ENCODE data around the gene FLT3. TPM values are rescaled to one million over a fixed set of nuclear protein-coding genes. Genes with fewer than 3 reads are reported as not detected.

FLT3 gene
- polyA plus RNA-seq, 2 of the 4 experiments (the other 2 are of a cell fraction): not detected

DNA sequence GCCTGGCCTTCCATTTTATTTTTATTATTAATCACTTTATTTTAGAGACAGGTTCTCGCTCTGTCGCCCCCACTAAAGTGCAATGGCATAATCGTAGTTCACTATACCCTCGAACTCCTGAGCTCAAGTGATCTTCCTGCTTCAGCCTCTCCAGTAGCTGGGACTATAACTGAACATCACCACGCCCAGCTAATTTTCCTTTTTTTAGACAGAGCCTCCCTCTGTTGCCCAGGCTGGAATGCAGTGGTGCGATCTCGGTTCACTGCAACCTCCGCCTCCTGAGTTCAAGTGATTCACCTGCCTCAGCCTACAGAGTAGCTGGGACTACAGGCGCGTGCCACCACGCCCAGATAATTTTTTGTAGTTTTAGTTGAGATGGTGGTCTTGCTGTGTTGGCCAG lies 31.3 kb upstream of the FLT3 start:
- no peak for TF ChIP-seq MYC (IDR thresholded peaks at IDR 0.05; ENCODE audit: borderline replicate concordance, low read length)
- TF ChIP-seq RARB (CRISPR knock-in tag; IDR thresholded peaks at IDR 0.05): no peak
- TF ChIP-seq SMC3 (IDR thresholded peaks at IDR 0.05): no peak
- TF ChIP-seq JUNB (IDR thresholded peaks at IDR 0.05): no peak
- no peak for TF ChIP-seq NFE2L2 (conservative IDR thresholded peaks at IDR 0.05; ENCODE audit: low read length)
- no peak for TF ChIP-seq CBX8 (IDR thresholded peaks at IDR 0.05)
- no peak for TF ChIP-seq HEYL (CRISPR knock-in tag; IDR thresholded peaks at IDR 0.05)
- TF ChIP-seq CHD2 (IDR thresholded peaks at IDR 0.05; ENCODE audit: low read length, partially characterized antibody): no peak
- no peak for TF ChIP-seq FOSB (CRISPR knock-in tag; IDR thresholded peaks at IDR 0.05)
- no peak for TF ChIP-seq HOXA7 (CRISPR knock-in tag; IDR thresholded peaks at IDR 0.05)
- no peak for TF ChIP-seq NPAS2 (CRISPR knock-in tag; IDR thresholded peaks at IDR 0.05; ENCODE audit: borderline replicate concordance)
- no peak for TF ChIP-seq GATA3 (IDR thresholded peaks at IDR 0.05; ENCODE audit: borderline replicate concordance)
- TF ChIP-seq TFCP2L1 (CRISPR knock-in tag; IDR thresholded peaks at IDR 0.05): no peak
- H3K4me3 ChIP-seq: no peak overlapping the region
- ChIA-PET POLR2A (no interaction called here), CTCF (no interaction called here)
- WGBS (ENCODE audit: missing lambda C conversion rate): 72% methylated on average over 8 of the region's 11 CpGs
- DNase-seq (ENCODE audit: low read depth in 1 of 2, low spot score in 1 of 2) (no peak), FAIRE-seq (no peak), ATAC-seq (no peak)
- H3K4me2 ChIP-seq: no peak overlapping the region
- no peak overlapping the region for H3K27ac ChIP-seq
- H3K9me3 ChIP-seq: no peaks in the 10 kb centered on the region
- H3K4me1 ChIP-seq: no peaks in the 10 kb centered on the region

DNA sequence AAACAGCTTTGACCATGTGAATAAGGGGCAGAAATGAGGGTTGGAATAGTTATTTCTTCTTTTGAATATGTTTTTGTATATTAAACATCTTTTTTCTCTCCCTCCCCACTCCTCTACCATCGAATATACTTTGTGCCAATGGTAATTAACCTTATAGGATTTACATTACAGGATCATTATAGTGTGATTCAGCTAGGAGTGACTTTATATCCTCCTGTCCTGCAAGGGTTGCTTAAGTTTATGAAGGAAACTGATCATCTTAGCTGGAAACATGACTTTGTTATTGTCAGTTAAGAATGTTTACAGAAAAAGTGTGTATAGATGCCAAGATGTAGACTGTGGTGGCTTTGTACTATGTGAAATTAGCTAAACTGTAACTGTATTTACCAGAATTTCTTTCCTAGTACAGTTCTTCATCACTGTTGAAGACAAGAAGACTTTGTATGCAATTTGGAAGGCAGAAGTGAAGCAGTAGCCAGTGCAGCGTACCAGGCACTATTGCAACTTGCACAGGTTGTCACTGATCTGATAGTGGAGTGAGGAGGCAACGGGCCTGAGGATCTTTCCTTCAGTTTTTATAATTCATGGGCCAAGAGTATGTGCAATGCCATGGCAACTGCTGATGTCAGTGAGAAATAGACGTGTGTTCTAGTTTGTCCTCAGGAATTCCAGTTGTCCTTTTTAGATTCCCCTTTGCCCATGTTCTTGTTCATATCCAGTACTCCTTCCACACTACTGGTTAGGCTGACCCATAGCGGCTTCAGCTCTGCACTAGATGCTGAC lies 29.7 kb upstream of the FLT3 start:
- ChIA-PET POLR2A (no interaction called here), CTCF (interaction anchor here (1.1 kb wide), 1 partner anchor 18 kb away, joined by 3 read pairs; no protein-coding TSS in a partner anchor)

DNA sequence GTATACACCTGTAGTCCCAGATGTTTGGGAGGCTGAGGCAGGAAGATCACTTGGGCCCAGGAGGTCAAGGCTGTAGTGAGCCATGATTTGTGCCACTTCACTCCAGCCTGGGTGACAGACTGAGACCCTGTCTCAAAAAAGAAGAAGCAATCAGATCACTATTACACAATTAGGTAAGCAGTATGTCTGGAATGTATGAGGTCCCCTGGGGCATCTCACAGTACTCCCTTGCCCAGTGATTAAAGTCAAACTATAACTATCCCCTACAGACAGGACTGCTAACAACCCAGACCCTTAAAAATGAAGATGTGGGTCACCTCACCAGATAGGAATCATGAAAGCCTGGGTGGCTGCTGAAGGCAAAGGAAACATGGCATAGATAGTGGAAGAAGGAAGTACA lies 28.6 kb upstream of the FLT3 start:
- ChIA-PET POLR2A (no interaction called here), CTCF (interaction anchor here (1.1 kb wide), 1 partner anchor 19 kb away, joined by 3 read pairs; no protein-coding TSS in a partner anchor)
- Histone ChIP-seq H3K4me1 (no peaks in the 10 kb centered on the region), H3K27ac (no peak overlapping the region), H3K9me3 (no peaks in the 10 kb centered on the region), H3K4me3 (no peak overlapping the region), H3K4me2 (no peak overlapping the region)
- no peak for FAIRE-seq
- no peak for DNase-seq (ENCODE audit: low read depth in 1 of 2, low spot score in 1 of 2)
- ATAC-seq: no peak
- TF ChIP-seq NPAS2 (CRISPR knock-in tag; IDR thresholded peaks at IDR 0.05; ENCODE audit: borderline replicate concordance) (no peak), HEYL (CRISPR knock-in tag; IDR thresholded peaks at IDR 0.05) (no peak), TFCP2L1 (CRISPR knock-in tag; IDR thresholded peaks at IDR 0.05) (no peak), ZFP36 (IDR thresholded peaks at IDR 0.05; ENCODE audit: borderline replicate concordance, partially characterized antibody) (no peak), POLR2AphosphoS2 (conservative IDR thresholded peaks at IDR 0.05; ENCODE audit: low read length) (no peak)

More for the DNA sequence above, 29.7 kb upstream of the FLT3 start:
- ATAC-seq: no peak
- H3K27ac ChIP-seq: no peak overlapping the region
- H3K4me2 ChIP-seq: no peak overlapping the region
- 41% methylated on average over 5 of the region's 5 CpGs for WGBS (ENCODE audit: missing lambda C conversion rate)
- no peak for DNase-seq (ENCODE audit: low read depth in 1 of 2, low spot score in 1 of 2)
- no peaks in the 10 kb centered on the region for H3K4me1 ChIP-seq
- no peak for FAIRE-seq
- TF ChIP-seq CBX8 (IDR thresholded peaks at IDR 0.05): no peak
- no peak for TF ChIP-seq ZFP36 (IDR thresholded peaks at IDR 0.05; ENCODE audit: borderline replicate concordance, partially characterized antibody)
- TF ChIP-seq SREBF2 (IDR thresholded peaks at IDR 0.05): no peak
- no peak for TF ChIP-seq EP300 (IDR thresholded peaks at IDR 0.05)
- TF ChIP-seq HOXB13 (CRISPR knock-in tag; IDR thresholded peaks at IDR 0.05; ENCODE audit: low read depth): no peak
- TF ChIP-seq ZNF302 (CRISPR knock-in tag; IDR thresholded peaks at IDR 0.05): no peak
- TF ChIP-seq, protein P1, sequence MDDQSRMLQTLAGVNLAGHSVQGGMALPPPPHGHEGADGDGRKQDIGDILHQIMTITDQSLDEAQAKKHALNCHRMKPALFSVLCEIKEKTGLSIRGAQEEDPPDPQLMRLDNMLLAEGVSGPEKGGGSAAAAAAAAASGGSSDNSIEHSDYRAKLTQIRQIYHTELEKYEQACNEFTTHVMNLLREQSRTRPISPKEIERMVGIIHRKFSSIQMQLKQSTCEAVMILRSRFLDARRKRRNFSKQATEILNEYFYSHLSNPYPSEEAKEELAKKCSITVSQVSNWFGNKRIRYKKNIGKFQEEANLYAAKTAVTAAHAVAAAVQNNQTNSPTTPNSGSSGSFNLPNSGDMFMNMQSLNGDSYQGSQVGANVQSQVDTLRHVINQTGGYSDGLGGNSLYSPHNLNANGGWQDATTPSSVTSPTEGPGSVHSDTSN (IDR thresholded peaks at IDR 0.05): no peak
- TF ChIP-seq RFX5 (IDR thresholded peaks at IDR 0.05): no peak
- TF ChIP-seq RAD21 (conservative IDR thresholded peaks at IDR 0.05 in 1 of 2, IDR thresholded peaks at IDR 0.05 in 1 of 2): no peak
- TF ChIP-seq KDM5A (IDR thresholded peaks at IDR 0.05): no peak
- TF ChIP-seq, protein P2, sequence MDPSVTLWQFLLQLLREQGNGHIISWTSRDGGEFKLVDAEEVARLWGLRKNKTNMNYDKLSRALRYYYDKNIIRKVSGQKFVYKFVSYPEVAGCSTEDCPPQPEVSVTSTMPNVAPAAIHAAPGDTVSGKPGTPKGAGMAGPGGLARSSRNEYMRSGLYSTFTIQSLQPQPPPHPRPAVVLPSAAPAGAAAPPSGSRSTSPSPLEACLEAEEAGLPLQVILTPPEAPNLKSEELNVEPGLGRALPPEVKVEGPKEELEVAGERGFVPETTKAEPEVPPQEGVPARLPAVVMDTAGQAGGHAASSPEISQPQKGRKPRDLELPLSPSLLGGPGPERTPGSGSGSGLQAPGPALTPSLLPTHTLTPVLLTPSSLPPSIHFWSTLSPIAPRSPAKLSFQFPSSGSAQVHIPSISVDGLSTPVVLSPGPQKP (IDR thresholded peaks at IDR 0.05; ENCODE audit: low read depth, low read length): no peak
- no peak for TF ChIP-seq KDM1A (IDR thresholded peaks at IDR 0.05; ENCODE audit: low read depth)
- no peak for TF ChIP-seq FOXS1 (CRISPR knock-in tag; IDR thresholded peaks at IDR 0.05)
- H3K9me3 ChIP-seq: no peaks in the 10 kb centered on the region
- no peak overlapping the region for H3K4me3 ChIP-seq

Data from A549 (cell line).